ENCODE results near the gene TRPV6.

DNA sequence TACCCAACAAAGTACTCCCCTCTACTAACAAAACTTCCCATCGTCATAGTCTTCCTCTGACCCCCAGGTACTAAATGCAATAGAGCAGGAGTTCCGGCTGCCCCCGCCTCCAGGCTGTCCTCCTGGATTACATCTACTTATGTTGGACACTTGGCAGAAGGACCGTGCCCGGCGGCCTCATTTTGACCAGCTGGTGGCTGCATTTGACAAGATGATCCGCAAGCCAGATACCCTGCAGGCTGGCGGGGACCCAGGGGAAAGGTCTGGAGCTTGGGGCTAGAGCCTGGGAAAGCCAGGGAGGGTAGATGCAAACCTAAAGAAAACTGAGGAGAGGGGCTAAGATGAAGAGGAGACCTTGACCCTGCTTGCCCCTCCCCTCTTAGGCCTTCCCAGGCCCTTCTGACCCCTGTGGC, 15.4 kb downstream of the TRPV6 start:
- TF ChIP-seq POLR2AphosphoS5 (IDR thresholded peaks at IDR 0.05) (no peak), CTCF (IDR thresholded peaks at IDR 0.05; ENCODE audit: poor library complexity, severe bottlenecking) (no peak), EZH2 (IDR thresholded peaks at IDR 0.05; ENCODE audit: borderline replicate concordance, insufficient read depth, low read length, poor library complexity, severe bottlenecking) (no peak)
- TF ChIP-seq, protein P1, sequence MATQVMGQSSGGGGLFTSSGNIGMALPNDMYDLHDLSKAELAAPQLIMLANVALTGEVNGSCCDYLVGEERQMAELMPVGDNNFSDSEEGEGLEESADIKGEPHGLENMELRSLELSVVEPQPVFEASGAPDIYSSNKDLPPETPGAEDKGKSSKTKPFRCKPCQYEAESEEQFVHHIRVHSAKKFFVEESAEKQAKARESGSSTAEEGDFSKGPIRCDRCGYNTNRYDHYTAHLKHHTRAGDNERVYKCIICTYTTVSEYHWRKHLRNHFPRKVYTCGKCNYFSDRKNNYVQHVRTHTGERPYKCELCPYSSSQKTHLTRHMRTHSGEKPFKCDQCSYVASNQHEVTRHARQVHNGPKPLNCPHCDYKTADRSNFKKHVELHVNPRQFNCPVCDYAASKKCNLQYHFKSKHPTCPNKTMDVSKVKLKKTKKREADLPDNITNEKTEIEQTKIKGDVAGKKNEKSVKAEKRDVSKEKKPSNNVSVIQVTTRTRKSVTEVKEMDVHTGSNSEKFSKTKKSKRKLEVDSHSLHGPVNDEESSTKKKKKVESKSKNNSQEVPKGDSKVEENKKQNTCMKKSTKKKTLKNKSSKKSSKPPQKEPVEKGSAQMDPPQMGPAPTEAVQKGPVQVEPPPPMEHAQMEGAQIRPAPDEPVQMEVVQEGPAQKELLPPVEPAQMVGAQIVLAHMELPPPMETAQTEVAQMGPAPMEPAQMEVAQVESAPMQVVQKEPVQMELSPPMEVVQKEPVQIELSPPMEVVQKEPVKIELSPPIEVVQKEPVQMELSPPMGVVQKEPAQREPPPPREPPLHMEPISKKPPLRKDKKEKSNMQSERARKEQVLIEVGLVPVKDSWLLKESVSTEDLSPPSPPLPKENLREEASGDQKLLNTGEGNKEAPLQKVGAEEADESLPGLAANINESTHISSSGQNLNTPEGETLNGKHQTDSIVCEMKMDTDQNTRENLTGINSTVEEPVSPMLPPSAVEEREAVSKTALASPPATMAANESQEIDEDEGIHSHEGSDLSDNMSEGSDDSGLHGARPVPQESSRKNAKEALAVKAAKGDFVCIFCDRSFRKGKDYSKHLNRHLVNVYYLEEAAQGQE (IDR thresholded peaks at IDR 0.05; ENCODE audit: borderline replicate concordance) = no peak
